GM12878 (cell line): ENCODE results near the gene IL16. TPM values are rescaled to one million over a fixed set of nuclear protein-coding genes. Genes with fewer than 3 reads are reported as not detected.

Source experiments
- ATAC-seq: fragments of 200-7000 bp; cut with Tn5 transposase; 3 replicates; pipeline ENCODE4 v1.9.1; 2020; ENCODE audit warnings: mild to moderate bottlenecking, moderate library complexity
- BruUV-seq: library from RNA; stranded (reverse); fragments of 400-500 nt; replicated peaks from 2 replicates; lab custom pipeline; 2021; lab: Mats Ljungman, UMichigan
- CTCF ChIA-PET: fragments of 300-600 bp; sonication (Branson Sonifier 250); formaldehyde crosslinking; extraction: SDS; loops from one replicate; lab custom pipeline; 2021; ENCODE audit warnings: inconsistent platforms; lab: Yijun Ruan, JAX
- POLR2A ChIA-PET: fragments of 350-600 bp; formaldehyde crosslinking; extraction: SDS; loops from one replicate; lab custom pipeline; 2021; ENCODE audit warnings: inconsistent platforms; lab: Charles Lee
- RAD21 ChIA-PET: fragments of 300-600 bp; sonication (Branson Sonifier 250); formaldehyde crosslinking; loops from one replicate; lab custom pipeline; 2023; ENCODE audit warnings: antibody characterized with exemption; ENCODE audit not compliant: unreplicated experiment; lab: Charles Lee
- SMC1A ChIA-PET: fragments of 300-600 bp; sonication (Branson Sonifier 250); formaldehyde crosslinking; loops from one replicate; lab custom pipeline; 2023; ENCODE audit not compliant: unreplicated experiment, uncharacterized antibody; lab: Charles Lee
- DNase-seq: peaks from one replicate; pipeline ENCODE4 v3.0.0-alpha.2; 2011; ENCODE audit warnings: low read depth, low spot score
- FAIRE-seq: peaks from 3 replicates; lab custom pipeline; 2011; peaks lifted over from hg19 to GRCh38; lab: Jason Lieb, UNC
- H2AFZ ChIP-seq: 2 replicates; pipeline ENCODE4 v1.6.0; 2011; ENCODE audit warnings: low read depth, low read length, control low read depth; ENCODE audit not compliant: control insufficient read depth
- H3K27ac ChIP-seq: 2 replicates; pipeline ENCODE4 v1.5.1; 2011; ENCODE audit warnings: control low read depth; ENCODE audit not compliant: control insufficient read depth, insufficient read depth
- H3K27me3 ChIP-seq, 2 experiments: replicated peaks in 1 of 2; 2 replicates each; pipeline versions ENCODE4 v1.6.0 to v1.6.1; 2011; ENCODE audit warnings: low read length in 1 of 2; ENCODE audit not compliant: control insufficient read depth in 2 of 2, insufficient read depth in 2 of 2
- H3K36me3 ChIP-seq, 2 experiments: 2 replicates each; pipeline ENCODE4 v1.5.1; 2011; ENCODE audit warnings: low read length in 1 of 2; ENCODE audit not compliant: control insufficient read depth in 2 of 2, insufficient read depth in 2 of 2
- H3K4me1 ChIP-seq: 2 replicates; pipeline ENCODE4 v1.6.1; 2011; ENCODE audit warnings: mild to moderate bottlenecking, low read length, moderate library complexity, mixed read lengths; ENCODE audit not compliant: control insufficient read depth, insufficient read depth
- H3K4me2 ChIP-seq: 2 replicates; pipeline ENCODE4 v1.6.0; 2011; ENCODE audit warnings: control low read depth; ENCODE audit not compliant: control insufficient read depth, insufficient read depth
- H3K4me3 ChIP-seq: fragments of 200-600 bp; sonication (generic); 2 replicates; pipeline ENCODE4 v1.5.1; 2016
- H3K79me2 ChIP-seq: 2 replicates; pipeline ENCODE4 v1.6.0; 2011; ENCODE audit warnings: low read length; ENCODE audit not compliant: control insufficient read depth, insufficient read depth
- H3K9ac ChIP-seq: 2 replicates; pipeline ENCODE4 v1.8.0; 2011; ENCODE audit warnings: low read length, control low read depth, mixed read lengths; ENCODE audit not compliant: control insufficient read depth, insufficient read depth
- H3K9me3 ChIP-seq: replicated peaks from 3 replicates; pipeline ENCODE4 v1.5.1; 2011; ENCODE audit warnings: mild to moderate bottlenecking, low read length; ENCODE audit not compliant: control insufficient read depth, insufficient read depth
- H4K20me1 ChIP-seq: 2 replicates; pipeline ENCODE4 v1.6.0; 2011; ENCODE audit not compliant: control insufficient read depth, insufficient read depth
- CBX5 ChIP-seq: sonication (generic); IDR thresholded peaks from 2 replicates; pipeline ENCODE4 v1.6.1; 2016; ENCODE audit warnings: low read depth, moderate library complexity, mild to moderate bottlenecking, inconsistent platforms
- CEBPB ChIP-seq, 2 experiments: fragments of 150-350 bp in 1 of 2; IDR thresholded peaks; 2 replicates each; pipeline ENCODE4 v1.6.1; 2012 to 2014; ENCODE audit warnings: low read depth in 2 of 2, low read length in 2 of 2, borderline replicate concordance in 1 of 2, inconsistent platforms in 1 of 2
- DPF2 ChIP-seq: fragments of 450-650 bp; IDR thresholded peaks from 2 replicates; pipeline ENCODE4 v1.6.1; 2017; ENCODE audit warnings: mild to moderate bottlenecking
- MTA2 ChIP-seq: fragments of 450-650 bp; IDR thresholded peaks from 2 replicates; pipeline ENCODE4 v1.6.1; 2016; ENCODE audit warnings: low read depth, mild to moderate bottlenecking, moderate library complexity
- SIX5 ChIP-seq: IDR thresholded peaks from 2 replicates; pipeline ENCODE4 v1.6.1; 2011; ENCODE audit warnings: mild to moderate bottlenecking, low read depth, low read length, moderate library complexity; ENCODE audit not compliant: severe bottlenecking
- SREBF1 ChIP-seq: IDR thresholded peaks from 2 replicates; pipeline ENCODE4 v1.6.1; 2012; ENCODE audit warnings: mild to moderate bottlenecking, low read length
- USF2 ChIP-seq: IDR thresholded peaks from 2 replicates; pipeline ENCODE4 v1.6.1; 2011; ENCODE audit warnings: low read depth, low read length, improper control_type of control experiment, borderline replicate concordance
- YBX1 ChIP-seq: fragments of 450-650 bp; IDR thresholded peaks from 2 replicates; pipeline ENCODE4 v1.6.1; 2016; ENCODE audit warnings: antibody characterized with exemption
- ZNF592 ChIP-seq: fragments of 450-650 bp; IDR thresholded peaks from 2 replicates; pipeline ENCODE4 v1.6.1; 2017; ENCODE audit warnings: mild to moderate bottlenecking, moderate library complexity
- WGBS: methylation state at CpG from one replicate; pipeline ENCODE4 v1.1.6; 2016; ENCODE audit warnings: low lambda C conversion rate; ENCODE audit not compliant: insufficient replicate concordance, insufficient coverage; ENCODE audit errors: missing lambda C conversion rate; 5-methylcytosine and 5-hydroxymethylcytosine counted together
- in situ Hi-C: fragments of 300-500 bp; cut with MboI; formaldehyde crosslinking; loops from 9 replicates; pipeline ENCODE4 v1.14.3; 2018; ENCODE audit warnings: mixed read lengths
- intact Hi-C: fragments of 100-400 bp; cut with micrococcal nuclease; formaldehyde crosslinking; loops from one replicate; pipeline ENCODE4 v1.14.2; 2022; ENCODE audit not compliant: unreplicated experiment
- polyA plus RNA-seq, 11 experiments: library from polyadenylated mRNA; depleted of rRNA in 4 of 11; unstranded in 6 of 11; stranded (reverse) in 5 of 11; fragments of >200 nt; fragmentation: Nextera tagmentation in 4 of 11; fragmentation: Illumina TruSeq in 1 of 11; extraction: Ambion mirVana in 4 of 11; extraction: Trizol in 1 of 11; gene quantifications; 1 replicate in 1 of 11; 2 replicates in 10 of 11; pipeline versions ENCODE4 v1.2.1 to v1.2.3, GENCODE V29; 2011 to 2016; ENCODE audit warnings: inconsistent platforms in 2 of 11, missing spikeins in 2 of 11, low read depth in 1 of 11
- total RNA-seq, 4 experiments: library from RNA; depleted of rRNA in 3 of 4; stranded (reverse); fragments of >200 nt in 3 of 4; fragmentation: Illumina TruSeq in 1 of 4; extraction: Trizol in 1 of 4; gene quantifications; 2 replicates each; pipeline versions ENCODE4 v1.2.1 to v1.2.3, GENCODE V29; 2013 to 2021

IL16 gene
- total and polyA plus RNA-seq, 10 of the 15 experiments (the other 5 are each of a cell fraction or from before 2014, with no cell fraction given): 21.7 to 206 (median 44.5) TPM

DNA sequence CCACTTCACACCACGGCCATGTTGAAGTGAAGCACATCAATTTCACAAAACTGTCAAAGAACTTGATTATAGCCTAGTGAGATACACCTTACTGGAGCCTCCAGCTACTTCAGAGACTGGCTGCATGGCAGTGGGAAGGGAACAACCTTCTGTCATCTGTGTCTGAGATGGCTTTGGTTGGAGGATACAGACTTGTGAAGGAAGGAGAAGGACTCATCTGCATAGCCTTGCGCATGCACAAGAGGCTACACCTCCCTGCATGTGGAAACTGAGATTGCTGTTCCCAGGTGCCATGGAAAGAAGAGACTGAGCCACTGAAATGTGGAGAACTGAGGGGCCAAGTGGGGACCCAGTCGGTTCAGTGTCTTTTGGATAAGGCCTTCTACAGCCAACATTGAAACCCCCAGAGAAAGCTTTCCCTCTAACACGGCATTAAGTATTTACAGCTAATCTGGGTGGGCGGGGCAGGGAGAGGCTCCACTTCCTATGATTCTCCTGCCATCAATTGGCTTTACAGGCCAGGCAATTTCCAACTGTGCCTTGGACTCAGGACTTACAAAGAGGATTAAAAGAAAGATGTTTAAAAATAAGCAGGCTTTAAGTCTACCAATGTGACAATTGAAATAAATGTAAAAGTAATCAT, 58.8 kb downstream of the IL16 start:
- Histone ChIP-seq H3K36me3 (no peaks in the 10 kb centered on the region), H3K27ac (no peak overlapping the region), H3K79me2 (no peaks in the 10 kb centered on the region), H2AFZ (no peak overlapping the region), H3K27me3 (peaks cover 3 to 4% of the 10 kb centered on the region in 2 experiments; a peak in 2 of 4 replicates), H3K9me3 (no peaks in the 10 kb centered on the region; the same call in 2 of the 3 replicates), H4K20me1 (no peaks in the 10 kb centered on the region)
- BruUV-seq: no TSS peak
- ChIA-PET CTCF (interaction anchor here (1.0 to 6.6 kb wide), 2 partner anchors 11 to 149 kb away, joined by 3 to 41 read pairs; no protein-coding TSS in a partner anchor), RAD21 (no interaction called here)
- 27% methylated on average over 5 of the region's 5 CpGs for WGBS
- ATAC-seq: no peak
- FAIRE-seq: no peak
- TF ChIP-seq USF2: no peak
- TF ChIP-seq MTA2: no peak
- TF ChIP-seq YBX1: no peak
- no peak for TF ChIP-seq CBX5
- TF ChIP-seq CEBPB (IDR thresholded peaks at IDR 0.05; ENCODE audit: borderline replicate concordance in 1 of 2, low read depth in 2 of 2, low read length in 2 of 2): no peak
- TF ChIP-seq, all 136 proteins: peak for 0
- intact Hi-C loops: no loop called here
- Histone ChIP-seq H3K4me1 (no peaks in the 10 kb centered on the region), H3K4me2 (no peak overlapping the region), H3K4me3 (no peak overlapping the region), H3K9ac (no peak overlapping the region)
- in situ Hi-C loops: no loop called here
- ChIA-PET SMC1A (interaction anchor here (0.6 to 0.9 kb wide), 2 partner anchors 20 to 149 kb away, joined by 3 read pairs; no protein-coding TSS in a partner anchor), POLR2A (no interaction called here)
- no peak for DNase-seq

- Histone ChIP-seq H3K27me3 (peaks cover 3 to 4% of the 10 kb centered on the region in 2 experiments; a peak in 2 of 4 replicates), H2AFZ (no peak overlapping the region), H3K4me2 (no peak overlapping the region), H3K36me3 (no peaks in the 10 kb centered on the region), H4K20me1 (no peaks in the 10 kb centered on the region), H3K79me2 (no peaks in the 10 kb centered on the region), H3K4me3 (no peak overlapping the region), H3K4me1 (no peaks in the 10 kb centered on the region), H3K9me3 (no peaks in the 10 kb centered on the region; the same call in 2 of the 3 replicates), H3K9ac (no peak overlapping the region), H3K27ac (no peak overlapping the region)
- RAD21 ChIA-PET: interaction anchor here (1.7 kb wide), 1 partner anchor 10 kb away, joined by 5 read pairs; no protein-coding TSS in a partner anchor
- no peak for ATAC-seq
- FAIRE-seq: no peak
- DNase-seq: no peak
- POLR2A ChIA-PET: no interaction called here
- intact Hi-C loops: no loop called here
- BruUV-seq: no TSS peak
- in situ Hi-C loops: no loop called here
- SMC1A ChIA-PET: no interaction called here
- CTCF ChIA-PET: interaction anchor here (6.6 kb wide), 1 partner anchor 11 kb away, joined by 41 read pairs; no protein-coding TSS in a partner anchor
- TF ChIP-seq DPF2: no peak
- no peak for TF ChIP-seq CBX5
- TF ChIP-seq SIX5: no peak
- TF ChIP-seq ZNF592: no peak
- TF ChIP-seq SREBF1: no peak
Observed at GRCh38 chr15:81255958-81256320, 59.3 kb downstream of the IL16 start.
